Caco-2 (cell line): Measurements from ENCODE around the gene BCAS3. TPM values are rescaled to one million over a fixed set of nuclear protein-coding genes. Genes with fewer than 3 reads are reported as not detected.
"Not testable (repeated sequence)": the region's sequence is repeated elsewhere in the genome, so short reads cannot be mapped to it uniquely, and the experiment has no call there.

ENCODE experiments used
- BruUV-seq: library from RNA; stranded (reverse); fragments of 400-500 nt; replicated peaks from 2 replicates; lab custom pipeline; 2021; lab: Mats Ljungman, UMichigan
- CTCF ChIA-PET: fragments of 300-600 bp; sonication (Branson Sonifier 250); formaldehyde crosslinking; loops from one replicate; lab custom pipeline; 2022; ENCODE audit warnings: antibody characterized with exemption; lab: Charles Lee
- POLR2A ChIA-PET: fragments of 300-600 bp; sonication (Branson Sonifier 250); formaldehyde crosslinking; loops from one replicate; lab custom pipeline; 2022; ENCODE audit warnings: antibody characterized with exemption; lab: Charles Lee
- DNase-seq, 2 experiments: peaks; one replicate each; pipeline versions ENCODE4 v3.0.0 to v3.0.0-alpha.2; 2020 to 2022
- H3K27me3 ChIP-seq: replicated peaks from 2 replicates; pipeline ENCODE4 v1.6.0; 2011; ENCODE audit warnings: low read length; ENCODE audit not compliant: control insufficient read depth, insufficient read depth
- H3K36me3 ChIP-seq: 2 replicates; pipeline ENCODE4 v1.5.1; 2011; ENCODE audit warnings: low read length; ENCODE audit not compliant: control insufficient read depth, insufficient read depth
- H3K4me1 ChIP-seq: fragments of 250-450 bp; sonication (Bioruptor Pico); 2 replicates; pipeline ENCODE4 v1.5.1; 2020; ENCODE audit warnings: mild to moderate bottlenecking
- H3K4me3 ChIP-seq: 2 replicates; pipeline ENCODE4 v1.5.1; 2011; ENCODE audit warnings: low read depth, mild to moderate bottlenecking, control low read depth, low read length
- H3K9me3 ChIP-seq: fragments of 250-450 bp; sonication (Bioruptor Pico); 2 replicates; pipeline ENCODE4 v1.5.1; 2020; ENCODE audit warnings: mild to moderate bottlenecking, moderate library complexity
- H3K27ac Mint-ChIP-seq: one replicate; pipeline ENCODE4 v1.8.0; 2022; ENCODE audit warnings: mixed read lengths; ENCODE audit not compliant: unreplicated experiment
- H3K27me3 Mint-ChIP-seq: one replicate; pipeline ENCODE4 v1.8.0; 2022; ENCODE audit warnings: mixed read lengths; ENCODE audit not compliant: insufficient read depth, unreplicated experiment
- H3K36me3 Mint-ChIP-seq: one replicate; pipeline ENCODE4 v1.8.0; 2022; ENCODE audit warnings: mild to moderate bottlenecking, mixed read lengths; ENCODE audit not compliant: insufficient read depth, unreplicated experiment
- H3K4me1 Mint-ChIP-seq: one replicate; pipeline ENCODE4 v1.8.0; 2022; ENCODE audit warnings: low read depth, mixed read lengths; ENCODE audit not compliant: unreplicated experiment
- H3K4me3 Mint-ChIP-seq: one replicate; pipeline ENCODE4 v1.8.0; 2022; ENCODE audit warnings: mild to moderate bottlenecking, moderate library complexity, mixed read lengths; ENCODE audit not compliant: unreplicated experiment
- H3K9me3 Mint-ChIP-seq: one replicate; pipeline ENCODE4 v1.8.0; 2022; ENCODE audit warnings: mixed read lengths; ENCODE audit not compliant: unreplicated experiment
- intact Hi-C: fragments of 100-400 bp; cut with micrococcal nuclease; formaldehyde crosslinking; loops from one replicate; pipeline ENCODE4 v1.10.0; 2022; ENCODE audit not compliant: unreplicated experiment
- total RNA-seq: library from RNA; stranded (reverse); gene quantifications from 2 replicates; pipeline ENCODE4 v1.2.3, GENCODE V29; 2022
- TF ChIP-seq, protein P1 (sequence below), 2 experiments: fragments of 200-600 bp in 1 of 2; IDR thresholded peaks; 1 replicate in 1 of 2; 2 replicates in 1 of 2; pipeline versions ENCODE4 v1.5.1 to v1.8.0; 2011 to 2022; ENCODE audit warnings: antibody characterized with exemption in 1 of 2, control low read depth in 1 of 2, inconsistent platforms in 1 of 2, low read depth in 1 of 2, low read length in 1 of 2, mild to moderate bottlenecking in 1 of 2, moderate library complexity in 1 of 2; ENCODE audit not compliant: insufficient read depth in 1 of 2, severe bottlenecking in 1 of 2, unreplicated experiment in 1 of 2

The BCAS3 gene
- total RNA-seq, 1 experiment from 2014 or later, result 44.1 TPM

DNA sequence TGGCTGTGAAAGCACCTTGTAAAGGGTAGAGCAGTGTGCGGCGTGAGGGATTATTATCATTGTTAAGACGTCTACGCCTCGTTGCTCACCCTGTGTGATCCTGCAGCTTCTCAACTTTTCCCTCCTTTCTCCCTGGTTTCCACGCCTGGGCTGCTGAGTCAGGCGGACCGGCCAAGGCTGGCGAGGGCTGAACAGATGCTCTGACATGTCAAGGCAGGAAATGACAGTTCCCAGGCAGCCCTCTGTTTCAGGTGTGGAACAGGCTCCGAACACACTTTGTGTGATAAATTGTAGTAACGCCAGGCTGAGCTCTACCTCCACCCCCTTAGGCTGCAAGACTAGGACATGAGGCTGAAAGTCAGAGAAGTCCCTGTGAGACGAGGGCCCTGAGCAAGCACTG is 676.0 kb downstream of the BCAS3 start:
- Histone ChIP-seq H3K9me3 (no peaks in the 10 kb centered on the region), H3K36me3 (no peaks in the 10 kb centered on the region), H3K4me1 (peaks cover 10% of the 10 kb centered on the region), H3K4me3 (no peak overlapping the region), H3K27me3 (no peaks in the 10 kb centered on the region)
- no peaks in the 10 kb centered on the region for H3K4me1 Mint-ChIP-seq
- TF ChIP-seq, protein P1, sequence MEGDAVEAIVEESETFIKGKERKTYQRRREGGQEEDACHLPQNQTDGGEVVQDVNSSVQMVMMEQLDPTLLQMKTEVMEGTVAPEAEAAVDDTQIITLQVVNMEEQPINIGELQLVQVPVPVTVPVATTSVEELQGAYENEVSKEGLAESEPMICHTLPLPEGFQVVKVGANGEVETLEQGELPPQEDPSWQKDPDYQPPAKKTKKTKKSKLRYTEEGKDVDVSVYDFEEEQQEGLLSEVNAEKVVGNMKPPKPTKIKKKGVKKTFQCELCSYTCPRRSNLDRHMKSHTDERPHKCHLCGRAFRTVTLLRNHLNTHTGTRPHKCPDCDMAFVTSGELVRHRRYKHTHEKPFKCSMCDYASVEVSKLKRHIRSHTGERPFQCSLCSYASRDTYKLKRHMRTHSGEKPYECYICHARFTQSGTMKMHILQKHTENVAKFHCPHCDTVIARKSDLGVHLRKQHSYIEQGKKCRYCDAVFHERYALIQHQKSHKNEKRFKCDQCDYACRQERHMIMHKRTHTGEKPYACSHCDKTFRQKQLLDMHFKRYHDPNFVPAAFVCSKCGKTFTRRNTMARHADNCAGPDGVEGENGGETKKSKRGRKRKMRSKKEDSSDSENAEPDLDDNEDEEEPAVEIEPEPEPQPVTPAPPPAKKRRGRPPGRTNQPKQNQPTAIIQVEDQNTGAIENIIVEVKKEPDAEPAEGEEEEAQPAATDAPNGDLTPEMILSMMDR (IDR thresholded peaks at IDR 0.05; ENCODE audit: insufficient read depth in 1 of 2, low read depth in 1 of 2, low read length in 1 of 2, severe bottlenecking in 1 of 2, unreplicated experiment in 1 of 2), result no peak
- no TSS peak for BruUV-seq
- intact Hi-C loops, result no loop called here
- H3K4me3 Mint-ChIP-seq, result no peak overlapping the region
- no peak for DNase-seq
- H3K9me3 Mint-ChIP-seq, result no peaks in the 10 kb centered on the region
- H3K27me3 Mint-ChIP-seq, result no peaks in the 10 kb centered on the region
- CTCF ChIA-PET, result no interaction called here
- H3K36me3 Mint-ChIP-seq, result no peaks in the 10 kb centered on the region
- no peak overlapping the region for H3K27ac Mint-ChIP-seq
- POLR2A ChIA-PET, result no interaction called here

DNA sequence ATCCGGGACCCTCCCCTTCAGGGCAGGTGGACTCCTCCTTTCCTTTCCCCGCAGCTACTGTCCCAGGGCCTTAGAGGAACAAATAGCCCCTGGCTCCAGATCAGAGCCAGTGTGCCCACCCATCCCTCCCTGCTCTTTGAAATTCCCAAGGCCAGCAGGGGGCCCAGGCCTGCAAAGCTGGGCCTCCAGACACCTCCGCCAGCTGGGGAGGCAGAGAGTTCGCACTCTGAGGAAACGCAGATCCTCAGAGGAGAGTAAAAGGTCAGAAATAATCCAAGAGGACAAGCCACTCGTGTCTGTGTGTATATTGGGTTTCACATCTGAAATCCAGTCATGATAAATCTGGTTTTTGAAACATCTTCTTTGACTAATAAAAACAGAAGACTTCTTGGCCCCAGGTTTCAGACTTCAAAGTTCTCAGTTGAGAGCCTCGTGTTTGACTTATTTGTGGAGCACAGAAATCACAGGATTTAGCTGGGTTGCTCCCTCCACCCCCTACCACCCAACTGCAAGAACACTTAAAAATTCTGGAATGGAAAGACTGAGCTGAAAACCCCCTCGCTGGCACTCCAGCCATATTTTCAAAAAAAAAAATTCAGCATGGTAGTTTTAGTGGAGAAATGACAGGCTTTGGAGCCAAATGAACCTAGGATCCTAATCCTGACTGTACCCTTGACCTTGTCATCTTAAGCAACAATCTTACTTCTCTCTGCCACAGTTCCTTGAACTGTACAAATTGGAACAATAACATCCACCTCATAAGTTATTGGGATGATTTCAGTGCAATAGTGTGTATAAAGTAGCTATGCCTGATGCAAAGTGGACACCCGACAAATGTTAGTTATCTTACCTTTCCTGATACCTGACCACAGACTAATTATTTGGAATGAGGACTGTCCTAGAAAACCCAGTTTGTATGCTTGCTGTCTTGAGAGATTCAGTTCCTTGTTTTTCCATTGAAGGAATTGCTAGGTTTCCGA is 677.5 kb downstream of the BCAS3 start:
- H3K27me3 Mint-ChIP-seq, result no peaks in the 10 kb centered on the region
- no peaks in the 10 kb centered on the region for H3K27me3 ChIP-seq
- H3K36me3 ChIP-seq, result no peaks in the 10 kb centered on the region
- no peak for DNase-seq
- H3K4me3 ChIP-seq, result no peak overlapping the region
- no peaks in the 10 kb centered on the region for H3K36me3 Mint-ChIP-seq
- no TSS peak for BruUV-seq
- ChIA-PET POLR2A (no interaction called here), CTCF (interaction anchor here (1.0 kb wide), 1 partner anchor 39 kb away, joined by 3 read pairs; no protein-coding TSS in a partner anchor)
- peaks cover 10% of the 10 kb centered on the region for H3K4me1 ChIP-seq
- H3K9me3 Mint-ChIP-seq, result no peaks in the 10 kb centered on the region
- H3K4me1 Mint-ChIP-seq, result no peaks in the 10 kb centered on the region
- no peak overlapping the region for H3K27ac Mint-ChIP-seq
- intact Hi-C loops, result loop anchor here (5.0 kb wide), 2 partner anchors 37 to 123 kb away; no protein-coding TSS in a partner anchor
- no peaks in the 10 kb centered on the region for H3K9me3 ChIP-seq
- no peak overlapping the region for H3K4me3 Mint-ChIP-seq
- TF ChIP-seq, protein P1 (IDR thresholded peaks at IDR 0.05; ENCODE audit: insufficient read depth in 1 of 2, low read depth in 1 of 2, low read length in 1 of 2, severe bottlenecking in 1 of 2, unreplicated experiment in 1 of 2), result no peak

DNA sequence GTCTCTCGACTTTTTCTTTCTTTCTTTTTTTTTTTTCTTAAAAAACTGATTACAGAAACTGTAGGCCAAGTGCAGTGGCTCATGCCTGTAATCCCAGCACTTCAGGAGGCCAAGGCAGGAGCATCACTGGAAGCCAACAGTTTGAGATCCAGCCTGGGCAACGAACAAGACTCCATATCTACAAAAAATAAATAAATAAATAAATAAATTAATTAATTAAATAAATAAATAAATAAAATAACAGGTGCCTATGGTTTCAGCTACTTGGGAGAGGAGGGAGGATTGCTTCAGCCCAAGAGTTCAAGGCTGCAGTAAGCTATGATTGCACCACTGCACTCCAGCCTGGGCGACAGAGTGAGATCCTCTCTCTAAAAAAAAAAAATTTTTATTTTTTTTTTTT is 679.4 kb downstream of the BCAS3 start:
- peaks cover 14% of the 10 kb centered on the region for H3K4me1 ChIP-seq
- not testable (repeated sequence) for H3K4me1 Mint-ChIP-seq
- CTCF ChIA-PET, result interaction anchor here (0.7 to 1.5 kb wide), 2 partner anchors 21 to 554 kb away, joined by 3 read pairs; no protein-coding TSS in a partner anchor

DNA sequence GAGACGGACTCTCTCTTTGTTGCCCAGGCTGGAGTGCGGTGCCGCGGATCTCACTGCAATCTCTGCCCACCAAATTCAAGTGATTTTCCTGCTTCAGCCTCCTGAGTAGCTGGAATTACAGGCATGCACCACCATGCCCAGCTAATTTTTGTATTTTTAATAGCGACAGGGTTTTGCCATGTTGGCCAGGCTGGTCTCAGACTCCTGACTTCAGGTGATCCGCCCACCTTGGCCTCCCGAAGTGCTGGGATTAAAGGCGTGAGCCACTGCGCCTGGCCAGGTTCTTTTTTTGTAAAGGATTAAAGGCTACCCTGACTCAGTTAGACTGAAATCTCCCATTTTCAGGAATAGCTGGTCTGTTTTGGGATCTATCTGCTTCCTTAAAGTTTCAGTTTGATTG is 681.9 kb downstream of the BCAS3 start:
- H3K4me1 Mint-ChIP-seq, result peaks cover 17% of the 10 kb centered on the region
- H3K4me1 ChIP-seq, result peaks cover 16% of the 10 kb centered on the region
- H3K36me3 ChIP-seq, DNase-seq, H3K9me3 Mint-ChIP-seq, H3K36me3 Mint-ChIP-seq, H3K9me3 ChIP-seq, H3K27me3 Mint-ChIP-seq, H3K27ac Mint-ChIP-seq, H3K27me3 ChIP-seq, H3K4me3 Mint-ChIP-seq, H3K4me3 ChIP-seq, BruUV-seq: not testable (repeated sequence)
- intact Hi-C loops, result loop anchor here (5.0 kb wide), 2 partner anchors 33 to 127 kb away; no protein-coding TSS in a partner anchor
- ChIA-PET CTCF (interaction anchor here (0.6 to 1.3 kb wide), 3 partner anchors 35 to 388 kb away, joined by 3 to 4 read pairs (median 3); no protein-coding TSS in a partner anchor), POLR2A (interaction anchor here (0.6 kb wide), 2 partner anchors 49 to 225 kb away, joined by 3 read pairs; no protein-coding TSS in a partner anchor)

More for the DNA sequence above, 679.4 kb downstream of the BCAS3 start:
- H3K36me3 Mint-ChIP-seq, H3K4me3 Mint-ChIP-seq, H3K36me3 ChIP-seq, H3K4me3 ChIP-seq, H3K27me3 ChIP-seq, POLR2A ChIA-PET, BruUV-seq, DNase-seq, H3K27me3 Mint-ChIP-seq, H3K9me3 ChIP-seq, H3K9me3 Mint-ChIP-seq: not testable (repeated sequence)
- intact Hi-C loops, result loop anchor here (5.0 kb wide), 2 partner anchors 35 to 125 kb away; no protein-coding TSS in a partner anchor
- peak overlapping the region; percentile 45 for H3K27ac Mint-ChIP-seq
